PC-9 (cell line): ENCODE measurements around the gene POLA1. TPM values are rescaled to one million over a fixed set of nuclear protein-coding genes. Genes with fewer than 3 reads are reported as not detected.
A peak's percentile ranks its signal among the peaks of the same experiment; 100 is the strongest.

Experiments used
- BruUV-seq: library from RNA; stranded (reverse); fragments of 400-500 nt; replicated peaks from 2 replicates; lab custom pipeline; 2021; lab: Mats Ljungman, UMichigan
- CTCF ChIA-PET: fragments of 300-600 bp; sonication (Branson Sonifier 250); formaldehyde crosslinking; loops from one replicate; lab custom pipeline; 2022; ENCODE audit warnings: antibody characterized with exemption; lab: Charles Lee
- POLR2A ChIA-PET: fragments of 300-600 bp; sonication (Branson Sonifier 250); formaldehyde crosslinking; loops from one replicate; lab custom pipeline; 2022; ENCODE audit warnings: antibody characterized with exemption; ENCODE audit not compliant: unreplicated experiment; lab: Charles Lee
- DNase-seq, 2 experiments: peaks; one replicate each; pipeline versions ENCODE4 v3.0.0 to v3.0.0-alpha.2; 2015 to 2022; ENCODE audit warnings: mixed read lengths in 1 of 2
- H2AFZ ChIP-seq: fragments of 200-600 bp; sonication (generic); 2 replicates; pipeline ENCODE4 v1.8.1; 2017; ENCODE audit warnings: antibody characterized with exemption
- H3F3A ChIP-seq: fragments of 200-600 bp; sonication (generic); 2 replicates; pipeline ENCODE4 v1.8.1; 2017; ENCODE audit warnings: antibody characterized with exemption, mild to moderate bottlenecking, low read depth; ENCODE audit not compliant: insufficient read depth
- H3K27ac ChIP-seq: fragments of 200-600 bp; sonication (generic); 2 replicates; pipeline ENCODE4 v1.6.1; 2016; ENCODE audit warnings: mixed run types
- H3K27me3 ChIP-seq: fragments of 200-600 bp; sonication (generic); 2 replicates; pipeline ENCODE4 v1.6.1; 2016; ENCODE audit warnings: low read depth, mixed run types; ENCODE audit not compliant: insufficient read depth
- H3K36me3 ChIP-seq: fragments of 200-600 bp; sonication (generic); 2 replicates; pipeline ENCODE4 v1.6.1; 2016; ENCODE audit warnings: low read depth, mixed run types
- H3K4me1 ChIP-seq: fragments of 200-600 bp; sonication (generic); replicated peaks from 2 replicates; pipeline ENCODE4 v1.6.1; 2016; ENCODE audit warnings: mixed run types; ENCODE audit not compliant: insufficient read depth
- H3K4me2 ChIP-seq: fragments of 200-600 bp; sonication (generic); 2 replicates; pipeline ENCODE4 v1.6.1; 2017; ENCODE audit warnings: mixed run types
- H3K4me3 ChIP-seq: fragments of 200-600 bp; sonication (generic); 2 replicates; pipeline ENCODE4 v1.6.1; 2016; ENCODE audit warnings: mixed run types
- H3K79me2 ChIP-seq: fragments of 200-600 bp; sonication (generic); 2 replicates; pipeline ENCODE4 v1.6.1; 2017; ENCODE audit warnings: low read depth, mixed run types
- H3K9me2 ChIP-seq: fragments of 200-600 bp; sonication (generic); 2 replicates; pipeline ENCODE4 v1.8.1; 2017; ENCODE audit warnings: mild to moderate bottlenecking; ENCODE audit not compliant: insufficient read depth
- H3K9me3 ChIP-seq: fragments of 200-600 bp; sonication (generic); 2 replicates; pipeline ENCODE4 v1.8.1; 2016; ENCODE audit warnings: low read depth; ENCODE audit not compliant: insufficient read depth
- H4K20me1 ChIP-seq: fragments of 200-600 bp; sonication (generic); 2 replicates; pipeline ENCODE4 v1.8.1; 2017; ENCODE audit not compliant: insufficient read depth
- EZH2 ChIP-seq: fragments of 200-600 bp; sonication (generic); IDR thresholded peaks from 2 replicates; pipeline ENCODE4 v1.8.0; 2017; ENCODE audit warnings: antibody characterized with exemption, low read depth
- intact Hi-C: fragments of 100-400 bp; cut with micrococcal nuclease; formaldehyde crosslinking; loops from one replicate; pipeline ENCODE4 v1.10.0; 2022; ENCODE audit not compliant: unreplicated experiment
- total RNA-seq: library from RNA; stranded (reverse); gene quantifications from 2 replicates; pipeline ENCODE4 v1.2.3, GENCODE V29; 2021
- TF ChIP-seq, protein P1 (sequence below): fragments of 200-600 bp; sonication (generic); conservative IDR thresholded peaks from 2 replicates; pipeline ENCODE4 v1.6.1; 2017; ENCODE audit warnings: mixed run types, antibody characterized with exemption, mild to moderate bottlenecking, moderate library complexity

The POLA1 gene
- total RNA-seq, 1 experiment from 2014 or later, result 24.6 TPM

DNA sequence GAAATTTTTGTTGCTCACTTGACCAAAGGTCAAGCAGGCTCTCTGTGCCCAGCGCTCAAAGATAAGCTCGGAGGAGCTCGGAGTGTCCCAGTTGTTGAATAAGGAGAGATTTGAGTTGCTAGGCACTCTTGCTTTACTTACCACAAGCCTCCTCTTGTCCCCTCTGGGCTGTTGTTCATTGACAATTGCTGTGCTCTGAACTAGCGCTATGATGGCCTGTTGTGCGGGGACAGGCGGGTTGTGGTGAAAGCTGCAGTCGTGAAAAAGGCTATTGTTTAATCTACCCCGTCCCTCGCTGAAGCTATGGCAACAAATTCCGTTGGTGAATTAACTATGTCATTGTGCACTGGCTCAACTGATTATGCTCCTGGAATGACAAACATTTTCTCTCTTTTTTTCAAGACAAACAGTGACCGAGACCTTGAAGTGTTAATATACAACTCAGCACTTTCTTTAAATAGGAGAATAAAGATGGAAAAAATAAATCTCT, 21.0 kb upstream of the POLA1 start:
- ChIA-PET CTCF (no interaction called here), POLR2A (no interaction called here)
- H3K79me2 ChIP-seq, result no peaks in the 10 kb centered on the region
- intact Hi-C loops, result no loop called here
- no peak overlapping the region for H3K4me2 ChIP-seq
- H3K27me3 ChIP-seq, result no peaks in the 10 kb centered on the region
- DNase-seq, result no peak
- H4K20me1 ChIP-seq, result no peaks in the 10 kb centered on the region
- no peaks in the 10 kb centered on the region for H3F3A ChIP-seq
- H3K4me1 ChIP-seq, result no peaks in the 10 kb centered on the region
- no peak overlapping the region for H2AFZ ChIP-seq
- no peaks in the 10 kb centered on the region for H3K9me3 ChIP-seq
- H3K9me2 ChIP-seq, result no peaks in the 10 kb centered on the region
- no peak overlapping the region for H3K27ac ChIP-seq
- no peak overlapping the region for H3K4me3 ChIP-seq
- no TSS peak for BruUV-seq
- H3K36me3 ChIP-seq, result no peaks in the 10 kb centered on the region
- no peak for TF ChIP-seq EZH2
- TF ChIP-seq, protein P1, sequence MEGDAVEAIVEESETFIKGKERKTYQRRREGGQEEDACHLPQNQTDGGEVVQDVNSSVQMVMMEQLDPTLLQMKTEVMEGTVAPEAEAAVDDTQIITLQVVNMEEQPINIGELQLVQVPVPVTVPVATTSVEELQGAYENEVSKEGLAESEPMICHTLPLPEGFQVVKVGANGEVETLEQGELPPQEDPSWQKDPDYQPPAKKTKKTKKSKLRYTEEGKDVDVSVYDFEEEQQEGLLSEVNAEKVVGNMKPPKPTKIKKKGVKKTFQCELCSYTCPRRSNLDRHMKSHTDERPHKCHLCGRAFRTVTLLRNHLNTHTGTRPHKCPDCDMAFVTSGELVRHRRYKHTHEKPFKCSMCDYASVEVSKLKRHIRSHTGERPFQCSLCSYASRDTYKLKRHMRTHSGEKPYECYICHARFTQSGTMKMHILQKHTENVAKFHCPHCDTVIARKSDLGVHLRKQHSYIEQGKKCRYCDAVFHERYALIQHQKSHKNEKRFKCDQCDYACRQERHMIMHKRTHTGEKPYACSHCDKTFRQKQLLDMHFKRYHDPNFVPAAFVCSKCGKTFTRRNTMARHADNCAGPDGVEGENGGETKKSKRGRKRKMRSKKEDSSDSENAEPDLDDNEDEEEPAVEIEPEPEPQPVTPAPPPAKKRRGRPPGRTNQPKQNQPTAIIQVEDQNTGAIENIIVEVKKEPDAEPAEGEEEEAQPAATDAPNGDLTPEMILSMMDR, result no peak

DNA sequence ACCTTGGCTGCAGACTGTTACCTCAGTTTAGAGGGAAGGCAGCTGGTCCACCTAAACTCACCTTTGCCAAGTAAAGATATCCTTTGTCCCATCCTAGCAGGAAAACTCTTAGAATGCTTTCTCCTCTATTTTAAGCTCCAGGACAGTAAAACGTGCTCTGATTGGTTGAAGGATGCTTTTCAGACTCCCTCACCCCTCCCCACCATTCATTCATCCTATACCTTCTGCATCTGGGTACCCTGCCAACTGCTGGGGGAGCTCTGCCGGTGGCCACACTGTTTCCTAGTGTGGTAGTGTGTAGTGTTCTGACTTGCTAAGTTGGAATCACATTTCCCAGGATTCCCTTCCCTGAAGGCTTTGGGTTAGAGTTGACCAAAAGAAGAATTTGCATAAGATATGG, 20.3 kb upstream of the POLA1 start:
- no peaks in the 10 kb centered on the region for H3K27me3 ChIP-seq
- H3K27ac ChIP-seq, result no peak overlapping the region
- no peaks in the 10 kb centered on the region for H3F3A ChIP-seq
- no peaks in the 10 kb centered on the region for H4K20me1 ChIP-seq
- no peaks in the 10 kb centered on the region for H3K36me3 ChIP-seq
- intact Hi-C loops, result no loop called here
- no peaks in the 10 kb centered on the region for H3K9me3 ChIP-seq
- no peak overlapping the region for H2AFZ ChIP-seq
- H3K4me3 ChIP-seq, result no peak overlapping the region
- no peak for DNase-seq
- no peaks in the 10 kb centered on the region for H3K79me2 ChIP-seq
- H3K4me1 ChIP-seq, result no peaks in the 10 kb centered on the region
- TF ChIP-seq, protein P1, result no peak
- no peak for TF ChIP-seq EZH2
- ChIA-PET POLR2A (no interaction called here), CTCF (no interaction called here)
- H3K9me2 ChIP-seq, result no peaks in the 10 kb centered on the region
- H3K4me2 ChIP-seq, result no peak overlapping the region
- no TSS peak for BruUV-seq

DNA sequence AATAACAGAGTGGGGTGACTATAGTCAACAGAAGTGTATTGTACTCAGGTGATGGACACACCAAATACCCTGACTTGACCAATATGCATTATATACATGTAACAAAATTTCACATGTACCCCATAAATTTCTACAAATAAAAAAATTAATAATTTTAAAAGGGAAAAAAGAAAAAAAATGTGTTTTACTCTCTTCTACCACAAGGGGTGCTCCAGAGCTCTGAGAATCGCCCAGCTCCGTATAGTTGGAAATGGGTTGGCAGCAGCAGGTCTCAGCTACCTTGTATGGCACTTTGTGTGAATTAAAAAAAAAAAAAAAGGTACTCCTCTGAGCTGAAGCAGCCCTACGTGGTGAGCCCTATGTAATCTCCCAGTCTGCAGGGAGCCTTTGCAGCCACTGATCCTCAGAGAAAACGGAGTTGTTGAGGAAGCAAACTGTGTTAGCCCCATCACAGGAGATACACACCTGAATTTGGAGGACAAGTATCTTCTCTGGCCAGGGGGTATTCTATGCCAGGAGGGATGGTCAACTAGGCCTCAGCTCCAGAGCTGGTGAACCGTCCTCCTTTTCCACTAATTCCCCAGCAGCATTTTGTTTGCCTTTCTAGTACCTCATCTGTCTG, 17.2 kb upstream of the POLA1 start:
- no peak overlapping the region for H2AFZ ChIP-seq
- no TSS peak for BruUV-seq

More for the DNA sequence above, 17.2 kb upstream of the POLA1 start:
- no peaks in the 10 kb centered on the region for H3K4me1 ChIP-seq
- TF ChIP-seq, protein P1, result peak; percentile 69
- TF ChIP-seq EZH2, result no peak
- CTCF ChIA-PET, result interaction anchor here (0.6 to 0.7 kb wide), 2 partner anchors 306 to 741 kb away, joined by 3 to 10 read pairs; no protein-coding TSS in a partner anchor
- intact Hi-C loops, result no loop called here
- no peaks in the 10 kb centered on the region for H3K79me2 ChIP-seq
- H3K27me3 ChIP-seq, result no peaks in the 10 kb centered on the region
- H3K36me3 ChIP-seq, result no peaks in the 10 kb centered on the region
- H3K4me2 ChIP-seq, result no peak overlapping the region
- no peaks in the 10 kb centered on the region for H3F3A ChIP-seq
- no peak overlapping the region for H3K4me3 ChIP-seq
- no peaks in the 10 kb centered on the region for H3K9me2 ChIP-seq
- H3K9me3 ChIP-seq, result no peaks in the 10 kb centered on the region
- H4K20me1 ChIP-seq, result no peaks in the 10 kb centered on the region
- H3K27ac ChIP-seq, result no peak overlapping the region
- DNase-seq, result no peak
- POLR2A ChIA-PET, result no interaction called here
